Activated naive CD8-positive, alpha-beta T cell (primary cell): Measurements from ENCODE around the gene RIMOC1.
"Not testable (repeated sequence)": the region's sequence is repeated elsewhere in the genome, so short reads cannot be mapped to it uniquely, and the experiment has no call there.

ENCODE experiments used
- H3K27ac Mint-ChIP-seq: one replicate; pipeline ENCODE4 v1.8.0; 2021; ENCODE audit warnings: mixed read lengths
- H3K27me3 Mint-ChIP-seq: one replicate; pipeline ENCODE4 v1.8.0; 2021; ENCODE audit warnings: mixed read lengths
- H3K36me3 Mint-ChIP-seq: one replicate; pipeline ENCODE4 v1.8.0; 2021; ENCODE audit warnings: mixed read lengths
- H3K4me1 Mint-ChIP-seq: one replicate; pipeline ENCODE4 v1.8.0; 2021; ENCODE audit warnings: low read depth, mixed read lengths
- H3K4me3 Mint-ChIP-seq: one replicate; pipeline ENCODE4 v1.8.0; 2021; ENCODE audit warnings: mild to moderate bottlenecking, mixed read lengths
- H3K9me3 Mint-ChIP-seq: one replicate; pipeline ENCODE4 v1.8.0; 2021; ENCODE audit warnings: low read depth, mixed read lengths

The RIMOC1 gene

GRCh38 chr5:41921166-41921565, 17.0 kb downstream of the RIMOC1 start:
- Mint-ChIP-seq H3K4me1 (peaks cover 14% of the 10 kb centered on the region), H3K9me3 (no peaks in the 10 kb centered on the region), H3K27ac (no peak overlapping the region), H3K4me3 (no peak overlapping the region), H3K27me3 (no peaks in the 10 kb centered on the region), H3K36me3 (peaks cover 8% of the 10 kb centered on the region)

DNA sequence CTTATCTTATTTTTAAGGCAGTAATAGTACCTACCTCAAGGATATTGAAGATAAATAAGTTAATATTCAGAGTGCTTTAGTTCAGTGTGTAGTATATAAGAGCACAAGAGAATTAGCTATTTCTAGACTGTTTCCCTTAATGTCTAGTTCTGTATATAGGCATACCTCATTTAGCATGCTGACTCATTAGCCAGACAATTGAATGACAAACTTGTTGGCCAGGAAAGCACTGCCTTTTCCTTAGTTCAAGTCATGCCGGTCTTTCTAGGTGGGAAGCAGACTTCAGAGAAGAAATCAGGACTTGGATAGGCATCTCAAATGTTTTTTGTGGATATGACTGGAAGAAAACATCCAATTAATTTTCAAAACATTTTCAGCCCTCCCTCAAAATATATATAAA, 17.7 kb downstream of the RIMOC1 start:
- peaks cover 18% of the 10 kb centered on the region for H3K4me1 Mint-ChIP-seq
- peaks cover 8% of the 10 kb centered on the region for H3K36me3 Mint-ChIP-seq
- peak overlapping the region; percentile 46 for H3K27ac Mint-ChIP-seq
- no peak overlapping the region for H3K4me3 Mint-ChIP-seq
- H3K9me3 Mint-ChIP-seq: no peaks in the 10 kb centered on the region
- H3K27me3 Mint-ChIP-seq: no peaks in the 10 kb centered on the region

DNA sequence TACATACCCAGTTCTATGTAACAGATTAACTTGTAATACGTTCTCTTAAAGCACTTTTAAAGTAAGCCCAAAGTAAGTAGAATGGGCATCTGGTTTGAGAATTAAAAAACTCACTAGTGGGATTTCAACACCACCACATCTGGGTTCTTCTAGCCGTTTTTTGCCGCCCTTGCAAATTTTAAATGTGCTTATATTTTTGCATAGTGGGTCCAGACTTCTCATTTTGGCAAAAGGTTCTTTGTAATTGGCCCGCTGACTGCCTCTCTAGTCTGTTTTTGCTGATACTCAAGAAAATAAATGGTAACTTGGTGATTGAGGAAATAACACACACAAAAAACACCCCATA, 20.4 kb downstream of the RIMOC1 start:
- Mint-ChIP-seq H3K27me3 (no peaks in the 10 kb centered on the region), H3K9me3 (no peaks in the 10 kb centered on the region), H3K27ac (peak overlapping the region; percentile 97), H3K36me3 (peaks cover under 1% of the 10 kb centered on the region), H3K4me1 (peaks cover 24% of the 10 kb centered on the region), H3K4me3 (peak overlapping the region; percentile 88)

- peaks cover 24% of the 10 kb centered on the region for H3K4me1 Mint-ChIP-seq
- H3K9me3 Mint-ChIP-seq: no peaks in the 10 kb centered on the region
- H3K4me3 Mint-ChIP-seq: peak within 1 kb of the TSS; percentile 88
- H3K36me3 Mint-ChIP-seq: peaks cover 4% of the 10 kb centered on the region
- no peaks in the 10 kb centered on the region for H3K27me3 Mint-ChIP-seq
- peak within 1 kb of the TSS; percentile 97 for H3K27ac Mint-ChIP-seq
Observed at GRCh38 chr5:41924872-41925554, 20.9 kb downstream of the RIMOC1 start, which contains the start of gene FBXO4. Gene FBXO4 (plus strand): TSS chr5:41925281. CDS start chr5:41925310, 29 bp downstream.

- H3K4me3 Mint-ChIP-seq: peak overlapping the region; percentile 88
- peak overlapping the region; percentile 94 for H3K27ac Mint-ChIP-seq
- peaks cover 24% of the 10 kb centered on the region for H3K4me1 Mint-ChIP-seq
- no peaks in the 10 kb centered on the region for H3K27me3 Mint-ChIP-seq
- H3K36me3 Mint-ChIP-seq: peaks cover 7% of the 10 kb centered on the region
- H3K9me3 Mint-ChIP-seq: no peaks in the 10 kb centered on the region
Observed at GRCh38 chr5:41925555-41925951, 21.4 kb downstream of the RIMOC1 start.

GRCh38 chr5:41927604-41928003, 23.5 kb downstream of the RIMOC1 start:
- peaks cover 24% of the 10 kb centered on the region for H3K4me1 Mint-ChIP-seq
- H3K4me3 Mint-ChIP-seq: no peak overlapping the region
- H3K27me3 Mint-ChIP-seq: no peaks in the 10 kb centered on the region
- H3K9me3 Mint-ChIP-seq: no peaks in the 10 kb centered on the region
- H3K27ac Mint-ChIP-seq: no peak overlapping the region
- peaks cover 19% of the 10 kb centered on the region for H3K36me3 Mint-ChIP-seq

DNA sequence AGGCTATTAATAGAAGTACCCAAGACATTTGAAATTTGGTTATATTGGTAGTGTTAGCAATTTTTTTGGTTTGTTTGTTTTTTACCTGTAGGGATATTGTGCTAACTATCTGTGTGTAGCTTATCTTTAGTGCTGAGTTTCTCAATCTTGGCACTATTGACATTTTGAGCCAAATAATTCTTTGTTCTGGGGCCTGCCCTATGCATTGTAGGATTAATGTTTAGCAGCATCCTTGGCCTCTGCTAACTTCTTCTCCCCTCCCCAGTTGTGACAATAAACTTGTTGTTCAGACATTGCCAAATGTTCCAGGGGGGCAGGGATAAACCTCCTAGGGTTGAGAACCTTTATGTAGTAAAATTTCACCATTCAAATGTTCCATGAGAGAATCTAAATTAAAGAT, 24.9 kb downstream of the RIMOC1 start:
- H3K27ac Mint-ChIP-seq: no peak overlapping the region
- H3K4me1 Mint-ChIP-seq: peaks cover 24% of the 10 kb centered on the region
- H3K36me3 Mint-ChIP-seq: peaks cover 24% of the 10 kb centered on the region
- no peak overlapping the region for H3K4me3 Mint-ChIP-seq
- no peaks in the 10 kb centered on the region for H3K9me3 Mint-ChIP-seq
- no peaks in the 10 kb centered on the region for H3K27me3 Mint-ChIP-seq

DNA sequence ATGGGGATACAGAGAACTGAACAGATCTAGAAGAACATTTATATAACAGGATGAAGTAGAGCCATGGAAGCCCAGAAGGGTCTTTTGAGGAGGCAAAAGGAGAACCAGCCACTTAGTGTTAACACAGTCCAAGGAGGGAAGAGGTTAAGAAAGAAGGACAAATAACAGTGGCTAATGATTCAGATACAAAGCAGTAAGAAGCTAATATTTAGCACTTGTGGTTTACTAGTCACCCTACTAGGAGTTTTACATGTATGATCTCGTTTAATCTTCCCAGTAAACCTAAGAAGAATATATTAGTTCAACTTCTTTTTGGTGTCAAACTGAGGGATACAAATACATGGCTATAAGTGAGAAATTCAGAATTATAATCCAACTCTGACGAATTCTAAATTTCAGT, 28.6 kb downstream of the RIMOC1 start:
- Mint-ChIP-seq H3K9me3 (no peaks in the 10 kb centered on the region), H3K4me3 (no peak overlapping the region), H3K27ac (no peak overlapping the region), H3K36me3 (peaks cover 26% of the 10 kb centered on the region), H3K4me1 (peaks cover 1% of the 10 kb centered on the region), H3K27me3 (no peaks in the 10 kb centered on the region)

DNA sequence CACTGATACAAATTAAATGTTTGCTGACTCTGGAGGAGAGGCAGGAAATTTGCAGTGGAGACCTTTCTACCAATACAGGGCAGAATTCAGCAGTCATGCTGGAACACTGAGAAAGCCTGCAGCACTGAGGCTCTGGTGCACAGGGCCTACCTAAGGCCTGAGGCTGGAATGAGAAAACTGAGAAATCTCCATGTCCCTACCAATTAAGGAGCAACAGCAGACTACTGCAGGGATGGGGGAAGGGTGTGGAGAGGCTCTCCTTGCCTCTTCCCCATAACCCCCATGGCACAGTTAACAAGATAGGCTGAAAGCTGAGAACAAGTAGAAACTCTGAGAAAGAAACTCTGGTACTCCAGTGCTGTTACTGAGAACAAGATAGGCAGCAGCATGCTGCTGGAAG, 31.4 kb downstream of the RIMOC1 start:
- no peak overlapping the region for H3K27ac Mint-ChIP-seq
- peaks cover 21% of the 10 kb centered on the region for H3K36me3 Mint-ChIP-seq
- H3K27me3 Mint-ChIP-seq: no peaks in the 10 kb centered on the region
- H3K4me3 Mint-ChIP-seq: no peak overlapping the region
- no peaks in the 10 kb centered on the region for H3K4me1 Mint-ChIP-seq
- H3K9me3 Mint-ChIP-seq: no peaks in the 10 kb centered on the region

DNA sequence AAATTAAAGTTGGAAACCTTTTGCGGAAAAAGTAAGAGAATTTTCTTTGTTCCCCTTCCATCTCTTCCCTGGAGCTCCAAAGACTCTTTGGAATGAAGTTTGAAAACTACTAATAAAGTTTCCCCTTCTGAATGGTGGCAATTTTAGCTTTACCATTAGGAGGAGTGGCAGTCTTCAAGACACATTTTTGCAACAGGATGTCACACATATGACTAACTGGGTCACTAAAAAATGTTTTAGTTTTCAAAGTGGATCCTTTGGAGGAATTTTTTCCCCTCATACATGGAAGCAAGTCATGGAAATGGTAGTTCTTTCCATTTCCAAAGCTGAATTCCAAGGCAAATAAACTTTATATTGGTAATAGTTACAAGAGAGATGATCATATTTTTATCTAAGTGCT, 36.5 kb downstream of the RIMOC1 start:
- Mint-ChIP-seq H3K27me3 (no peaks in the 10 kb centered on the region), H3K36me3 (peaks cover 7% of the 10 kb centered on the region), H3K9me3 (no peaks in the 10 kb centered on the region), H3K4me3 (no peak overlapping the region), H3K4me1 (no peaks in the 10 kb centered on the region), H3K27ac (no peak overlapping the region)

- not testable (repeated sequence) for H3K4me1 Mint-ChIP-seq, H3K4me3 Mint-ChIP-seq, H3K27me3 Mint-ChIP-seq, H3K9me3 Mint-ChIP-seq, H3K27ac Mint-ChIP-seq
- peaks cover 15% of the 10 kb centered on the region for H3K36me3 Mint-ChIP-seq
Observed at GRCh38 chr5:41945332-41945955, 41.3 kb downstream of the RIMOC1 start.

- H3K27ac Mint-ChIP-seq: no peak overlapping the region
- no peaks in the 10 kb centered on the region for H3K4me1 Mint-ChIP-seq
- H3K4me3 Mint-ChIP-seq: no peak overlapping the region
- H3K9me3 Mint-ChIP-seq: peaks cover 4% of the 10 kb centered on the region
- H3K27me3 Mint-ChIP-seq: peaks cover 3% of the 10 kb centered on the region
- peaks cover 12% of the 10 kb centered on the region for H3K36me3 Mint-ChIP-seq
Observed at GRCh38 chr5:41951224-41951623, 47.1 kb downstream of the RIMOC1 start.
